NK-92 (cell line): ENCODE measurements around the gene CARD19.

Experiments
- DNase-seq: peaks from one replicate; lab custom pipeline; 2025; ENCODE audit not compliant: unreplicated experiment; lab: John Stamatoyannopoulos, UW

Gene CARD19, protein sequence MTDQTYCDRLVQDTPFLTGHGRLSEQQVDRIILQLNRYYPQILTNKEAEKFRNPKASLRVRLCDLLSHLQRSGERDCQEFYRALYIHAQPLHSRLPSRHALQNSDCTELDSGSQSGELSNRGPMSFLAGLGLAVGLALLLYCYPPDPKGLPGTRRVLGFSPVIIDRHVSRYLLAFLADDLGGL

DNA sequence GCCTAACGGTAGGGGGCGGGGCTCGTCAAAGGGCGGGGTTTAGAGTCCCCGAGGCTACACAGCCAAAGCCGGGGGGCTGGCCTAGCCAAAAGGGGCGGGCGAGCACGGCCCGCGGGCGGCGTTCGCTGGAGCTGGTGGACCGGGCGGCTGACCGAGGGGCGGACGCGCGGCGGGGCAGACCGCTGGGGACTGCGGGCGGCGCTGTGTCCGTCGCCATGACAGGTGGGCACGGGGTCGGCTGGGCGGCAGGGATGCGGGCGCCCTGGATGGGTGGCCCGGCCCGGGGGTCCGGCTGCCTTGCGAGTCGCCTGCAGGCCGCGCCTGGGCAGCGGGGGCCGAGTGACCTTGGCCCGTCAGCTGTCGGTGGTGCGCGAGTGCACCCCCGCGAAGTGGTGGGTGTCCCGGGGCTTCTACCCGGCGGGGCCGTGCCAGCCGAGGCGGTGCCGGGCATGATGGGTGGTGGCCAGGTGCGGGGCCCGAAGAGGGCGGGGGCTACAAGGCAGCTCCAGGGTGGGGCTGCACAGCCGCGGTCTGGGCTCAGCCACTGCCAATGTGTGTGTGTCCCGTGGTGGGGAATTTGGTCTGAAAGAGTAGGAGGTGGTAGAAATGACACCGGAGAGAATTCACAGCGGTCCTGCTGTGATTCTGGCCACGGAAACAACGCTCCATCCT, at the start of gene CARD19:
TSS of gene CARD19 (plus strand) at position 87 of the 672 bp plus-strand sequence. CDS start at position 216, 129 bp downstream.
- DNase-seq: no peak

DNA sequence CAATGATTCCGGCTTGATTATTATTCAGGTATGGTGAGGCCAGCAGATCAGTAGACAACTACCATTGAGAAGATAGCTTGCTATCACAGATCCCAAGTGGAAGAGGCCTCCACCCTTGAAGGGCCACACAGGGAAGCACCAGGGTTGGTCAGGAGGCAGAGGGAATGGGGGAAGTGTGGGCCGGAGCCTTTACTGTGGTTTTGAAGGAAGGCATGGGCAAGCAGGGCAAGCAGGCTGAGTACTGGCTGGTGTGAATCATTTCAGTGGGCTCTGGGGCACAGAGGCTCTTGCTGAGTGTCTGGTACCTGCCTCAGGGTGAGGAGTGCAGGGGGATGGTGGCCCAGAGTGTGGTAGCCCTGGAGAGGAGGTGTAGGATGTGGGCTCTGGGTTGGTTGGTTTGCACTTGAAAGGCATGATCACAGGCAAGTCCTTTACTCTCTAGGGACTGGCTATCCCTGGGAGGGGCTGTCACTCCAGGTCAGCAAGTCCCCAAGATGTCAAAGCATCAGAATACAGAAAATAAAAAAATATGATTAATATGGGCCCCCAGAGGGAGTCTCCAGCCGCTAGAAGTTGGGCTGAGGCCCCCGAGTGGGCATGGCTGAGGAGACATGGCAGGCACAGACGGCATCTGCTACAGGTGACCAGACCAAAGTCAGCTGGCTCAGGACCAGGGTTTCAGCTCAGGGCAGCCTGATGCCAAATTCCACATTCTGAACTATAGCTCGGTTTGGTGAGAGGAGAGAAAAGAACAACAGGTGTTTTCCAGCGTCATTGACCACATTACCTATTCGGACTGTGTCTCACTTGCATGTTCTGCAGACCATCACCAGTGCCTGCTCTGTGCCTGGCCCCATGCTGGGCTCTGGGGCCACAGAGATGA, 47.2 kb upstream of the CARD19 start:
- DNase-seq: no peak

DNA sequence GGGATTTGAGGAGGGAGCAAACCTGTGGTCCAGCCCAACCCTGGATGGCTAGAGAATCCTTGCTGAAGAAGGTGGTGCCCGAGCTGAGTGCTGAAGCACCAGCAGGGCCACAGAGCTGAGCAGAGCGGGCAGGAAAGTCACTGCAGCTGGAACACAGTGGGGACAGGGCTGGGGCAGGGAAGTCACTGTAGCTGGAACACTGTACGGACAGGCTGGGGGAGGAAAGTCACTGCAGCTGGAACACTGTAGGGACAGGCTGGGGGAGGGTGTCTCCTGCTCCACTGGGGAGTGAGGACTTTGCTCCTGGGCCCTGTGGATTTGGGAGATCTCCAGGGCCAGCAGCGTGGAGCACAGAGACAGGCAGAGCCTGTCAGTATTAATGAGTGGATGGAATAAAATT, 46.5 kb upstream of the CARD19 start:
- DNase-seq: no peak

DNA sequence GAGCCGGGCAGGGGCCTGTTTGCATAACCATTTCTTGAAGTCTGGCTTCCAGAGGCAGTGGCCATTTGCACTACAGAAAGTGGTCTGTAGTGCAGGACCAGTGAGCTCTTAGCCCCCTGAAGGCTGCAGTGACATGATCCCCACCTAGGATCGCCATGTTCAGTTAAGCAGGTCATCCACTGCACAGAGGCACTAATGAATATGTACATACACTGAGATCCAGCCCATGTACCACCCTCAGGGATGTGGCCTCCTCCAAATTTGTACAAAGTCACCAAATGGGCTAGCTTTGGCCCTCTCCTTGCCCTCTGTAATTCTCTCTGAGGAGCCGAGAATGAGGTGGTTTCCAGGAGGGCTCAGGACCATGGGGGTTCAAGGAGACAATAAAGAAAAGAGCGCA, 45.8 kb upstream of the CARD19 start:
- no peak for DNase-seq

DNA sequence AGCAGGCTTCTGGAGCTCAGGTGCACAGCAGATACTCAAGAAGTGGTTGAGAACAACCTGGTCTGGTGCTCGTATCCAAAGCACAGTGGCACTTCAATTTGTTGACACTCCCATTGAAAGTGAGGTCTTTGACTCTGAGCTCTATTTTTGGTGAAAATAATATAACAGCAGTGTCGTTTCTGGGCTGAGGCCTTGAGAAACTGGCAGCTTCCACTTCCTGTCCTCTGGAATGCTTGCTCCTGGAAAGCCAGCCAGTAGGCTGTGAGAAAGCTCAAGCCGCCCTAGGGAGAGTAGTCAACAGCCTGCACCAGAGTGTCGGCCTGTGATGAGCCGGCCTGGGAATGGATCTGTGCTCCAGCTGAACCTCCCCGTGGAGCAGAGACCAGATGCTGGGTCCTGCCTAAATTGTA, 44.3 kb upstream of the CARD19 start:
- DNase-seq: no peak

DNA sequence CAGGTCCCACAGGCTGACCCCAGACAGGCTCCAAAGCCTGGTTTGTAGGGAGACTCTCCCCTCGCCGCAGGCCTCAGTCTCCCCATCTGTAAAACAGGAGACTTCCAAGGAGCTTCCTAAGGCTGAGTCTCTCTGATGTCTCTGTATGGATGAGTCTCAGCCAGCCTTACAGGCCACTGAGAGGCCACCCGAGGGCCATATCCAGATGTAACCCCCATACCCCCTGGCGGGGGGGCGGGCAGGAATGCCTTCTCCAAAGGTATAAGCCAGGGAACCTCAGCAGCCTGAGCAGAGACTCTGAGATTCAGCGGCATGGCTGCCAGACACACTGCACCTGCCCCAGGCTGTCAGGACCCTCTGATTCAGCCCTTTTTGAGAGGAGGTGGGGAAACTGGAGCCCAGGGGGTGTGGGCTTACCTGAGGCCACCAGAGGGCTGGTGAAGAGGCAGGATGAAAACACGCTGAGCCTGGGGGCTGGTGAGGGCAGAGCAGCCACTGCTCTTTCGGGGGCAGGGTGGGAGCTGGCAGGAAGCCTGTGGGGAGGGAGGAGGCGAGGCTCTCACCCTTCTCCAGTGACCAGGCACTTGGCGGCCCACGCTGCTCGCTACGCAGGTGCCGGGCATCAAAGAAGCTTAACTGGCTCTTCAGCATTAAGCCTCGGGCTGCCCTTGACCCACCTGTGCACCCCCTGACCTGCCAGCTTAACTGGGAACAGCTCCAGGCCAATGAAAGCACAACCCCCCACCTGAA, 43.1 kb upstream of the CARD19 start:
- DNase-seq: no peak

DNA sequence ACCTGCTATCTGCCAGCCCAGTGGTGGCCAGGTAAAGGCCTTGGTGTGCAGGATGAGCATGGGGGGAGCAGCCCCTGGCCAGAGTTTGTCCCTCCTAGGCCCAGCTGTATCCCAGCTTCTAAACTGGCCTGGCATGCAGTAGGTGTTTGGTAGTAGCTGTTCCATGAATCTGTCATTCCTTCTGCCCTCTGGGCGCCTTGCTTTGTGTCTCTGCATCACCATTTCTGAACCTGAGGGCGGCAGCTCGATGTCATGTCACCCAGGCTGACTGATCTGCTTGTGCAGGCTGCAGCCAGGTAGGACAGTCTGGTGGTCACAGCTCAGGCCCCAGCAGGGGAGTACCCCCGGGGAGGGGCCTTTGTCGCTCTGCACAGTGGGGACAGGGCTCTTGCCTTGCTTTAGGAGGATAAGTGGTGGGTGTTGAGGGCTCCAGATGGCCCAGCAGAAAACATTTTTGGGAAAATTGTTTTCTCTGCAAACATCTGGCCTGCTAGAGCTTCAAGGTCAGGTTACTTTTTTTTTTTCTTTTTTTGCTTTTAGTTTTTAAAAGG, 42.2 kb upstream of the CARD19 start:
- DNase-seq: no peak

DNA sequence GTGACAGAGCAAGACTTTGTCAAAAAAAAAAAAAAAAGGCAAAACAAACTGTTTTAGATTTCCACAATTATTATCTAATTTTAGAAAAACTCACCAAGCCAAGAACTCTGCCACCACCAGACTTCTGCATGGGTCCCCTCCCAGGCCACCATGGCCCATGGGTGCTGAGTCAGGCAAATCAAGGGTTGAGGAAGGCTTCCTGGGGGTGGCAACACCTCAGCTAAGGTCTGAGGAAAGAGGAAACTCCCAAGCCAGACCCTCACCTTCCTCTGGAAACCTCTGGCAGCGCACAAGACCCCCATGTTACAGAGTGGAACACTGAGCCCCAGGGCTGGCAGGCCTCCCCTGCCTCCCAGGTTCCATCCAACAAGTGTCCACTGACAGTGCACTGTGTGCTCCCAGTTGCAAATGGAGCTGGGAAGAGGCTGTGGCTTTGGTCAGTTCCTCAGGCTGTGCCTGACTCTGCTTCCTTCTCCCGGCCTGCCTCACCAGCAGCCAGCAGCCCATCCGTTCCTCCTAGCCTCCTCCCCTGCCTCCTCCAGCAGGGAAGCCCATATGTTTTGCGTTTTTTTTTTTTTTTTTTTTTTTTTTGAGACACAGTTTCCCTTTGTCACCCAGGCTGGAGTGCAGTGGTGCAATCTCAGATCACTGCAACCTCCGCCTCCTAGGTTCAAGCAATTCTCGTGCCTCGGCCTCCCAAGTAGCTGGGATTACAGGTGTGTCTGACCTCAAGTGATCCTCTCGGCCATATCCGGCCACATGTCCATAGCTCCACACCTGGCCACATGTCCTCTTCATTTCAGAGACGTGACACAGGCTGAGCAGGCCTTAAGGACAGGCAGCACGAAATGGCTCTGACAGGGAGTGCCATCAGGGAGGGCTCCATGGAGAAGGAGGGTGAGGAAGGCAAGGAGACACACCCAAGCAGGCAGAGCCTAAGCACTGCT, 41.0 kb upstream of the CARD19 start:
- DNase-seq: no peak

DNA sequence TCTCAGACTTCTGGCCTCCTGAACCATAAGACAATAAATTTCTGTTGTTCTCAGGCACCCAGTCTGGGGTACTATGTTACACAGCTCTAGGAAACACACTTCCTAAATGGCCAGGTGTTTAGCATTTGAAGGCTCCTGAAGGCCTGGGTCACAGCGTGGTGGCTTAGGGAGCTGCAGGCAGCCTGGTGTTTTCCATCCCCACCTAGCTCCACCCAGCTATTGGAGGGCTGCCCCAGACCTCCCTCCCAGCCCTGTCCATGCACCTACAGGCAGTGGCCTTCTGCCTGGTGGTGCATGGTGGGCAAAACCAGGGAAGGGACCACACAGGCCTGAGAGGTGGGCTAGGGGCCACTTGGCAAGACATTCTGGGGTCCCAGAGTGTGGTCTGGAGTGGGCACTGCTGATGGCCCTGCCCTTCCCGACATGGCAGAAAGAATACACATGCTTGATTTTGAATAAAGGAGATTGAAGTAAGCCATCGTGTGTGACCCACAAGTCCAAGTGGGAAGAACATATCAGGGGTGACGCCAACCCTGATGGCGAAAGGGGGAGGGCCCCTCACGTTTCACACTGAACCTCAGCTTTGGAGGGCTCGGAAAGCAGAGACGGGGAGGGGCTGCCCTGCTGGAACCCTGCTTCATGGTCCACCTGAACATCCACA, 38.8 kb upstream of the CARD19 start:
- DNase-seq: no peak

DNA sequence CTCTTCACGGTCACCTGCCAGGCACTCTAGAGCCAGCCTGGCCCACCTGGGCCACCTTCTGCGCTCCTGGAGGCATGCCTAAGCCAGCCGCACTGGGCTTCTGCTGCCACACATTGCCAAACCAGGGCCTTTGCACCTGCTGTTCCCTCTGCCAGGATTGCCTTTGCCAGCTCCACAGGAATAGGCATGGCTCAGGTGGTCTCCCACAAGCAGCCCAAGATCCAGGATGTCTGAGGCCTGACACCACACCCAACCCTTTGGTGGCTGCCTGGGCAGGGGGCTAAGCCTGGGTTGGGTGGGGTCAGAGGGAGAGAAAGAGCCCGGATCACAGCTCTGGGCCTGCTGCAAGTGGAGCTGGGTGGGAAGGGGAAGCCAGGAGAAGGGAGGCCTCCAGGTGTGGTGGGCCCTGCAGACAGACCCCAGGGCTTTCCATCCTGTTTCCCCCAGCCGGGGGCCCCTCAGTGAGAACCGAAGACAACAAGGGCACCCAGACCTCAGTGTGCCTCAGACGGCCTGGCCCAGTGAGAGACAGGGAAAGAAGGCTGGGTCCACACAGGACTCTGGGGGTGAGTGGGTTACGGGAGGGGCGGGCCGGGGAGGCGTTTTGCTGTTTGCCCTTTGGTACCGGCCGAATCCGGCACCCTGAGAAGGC, 38.2 kb upstream of the CARD19 start:
- DNase-seq: no peak

DNA sequence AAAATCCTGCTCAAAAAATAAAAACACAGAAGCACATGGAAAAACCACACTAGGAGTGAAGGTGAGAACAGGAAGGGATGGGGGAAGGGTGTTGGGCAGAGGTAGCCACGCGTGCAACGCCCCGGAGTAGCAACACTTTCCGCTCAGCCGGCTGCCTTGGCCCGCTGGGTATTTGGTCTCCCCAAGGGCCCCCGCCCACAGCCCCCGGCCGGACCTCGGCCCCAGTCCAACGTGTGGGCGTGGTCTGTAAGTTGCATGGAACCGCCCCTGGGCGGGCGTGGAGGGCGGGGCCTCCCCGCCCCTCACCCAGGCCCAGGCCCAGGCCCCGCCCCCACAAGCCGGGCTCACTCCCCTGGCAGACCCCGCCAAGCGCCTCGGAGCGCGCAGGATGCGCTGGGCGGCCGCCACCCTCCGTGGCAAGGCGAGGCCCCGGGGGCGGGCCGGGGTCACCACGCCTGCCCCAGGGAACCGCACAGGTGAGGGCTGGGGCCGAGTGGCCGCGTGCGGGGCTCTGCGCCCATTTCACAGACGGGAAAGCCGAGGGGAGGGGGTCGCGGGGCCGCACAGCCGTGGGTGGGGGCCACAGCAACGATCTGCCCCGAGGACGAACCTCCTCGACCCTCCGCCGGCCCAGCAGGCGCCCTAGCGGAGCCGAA, 37.5 kb upstream of the CARD19 start, which contains the start of gene SUSD3:
TSS of gene SUSD3 (plus strand) at position 347 of the 656 bp plus-strand sequence. CDS start at position 389, 42 bp downstream.
- DNase-seq: no peak

DNA sequence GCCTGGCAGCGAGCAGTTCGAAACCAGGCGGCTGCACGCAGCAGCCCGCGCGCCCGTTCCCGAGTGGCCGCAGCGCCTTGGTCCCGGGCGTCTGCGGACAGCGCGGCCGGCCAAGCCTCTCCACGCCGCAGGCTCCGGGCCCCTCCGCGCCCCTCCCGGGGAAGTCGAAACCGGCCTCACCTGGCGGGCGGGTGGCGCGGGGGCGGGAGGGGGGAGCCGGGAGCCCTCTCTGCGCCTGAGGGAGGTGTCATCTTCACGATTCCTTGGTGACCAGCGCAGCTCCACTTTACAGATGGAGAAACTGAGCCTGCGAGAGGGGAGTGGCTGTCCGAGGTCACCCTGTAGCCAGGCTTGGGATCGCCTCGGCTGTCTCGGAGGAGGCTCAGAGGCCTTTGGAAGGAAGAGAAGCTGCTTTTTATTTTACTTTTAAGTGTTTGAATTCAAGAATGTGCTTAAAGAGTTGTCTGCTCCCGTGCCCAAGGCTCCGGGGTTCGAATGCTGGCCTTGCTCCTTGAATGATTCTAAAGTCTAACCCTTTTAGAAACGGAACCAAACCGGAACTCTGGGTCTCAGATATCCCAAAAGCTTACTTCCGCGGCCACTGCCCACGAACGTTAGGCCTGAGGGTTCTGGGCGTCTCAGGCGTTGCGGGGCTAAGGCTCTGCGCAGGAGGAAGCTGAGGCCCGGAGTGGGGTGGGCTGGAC, 36.9 kb upstream of the CARD19 start:
- DNase-seq: no peak

DNA sequence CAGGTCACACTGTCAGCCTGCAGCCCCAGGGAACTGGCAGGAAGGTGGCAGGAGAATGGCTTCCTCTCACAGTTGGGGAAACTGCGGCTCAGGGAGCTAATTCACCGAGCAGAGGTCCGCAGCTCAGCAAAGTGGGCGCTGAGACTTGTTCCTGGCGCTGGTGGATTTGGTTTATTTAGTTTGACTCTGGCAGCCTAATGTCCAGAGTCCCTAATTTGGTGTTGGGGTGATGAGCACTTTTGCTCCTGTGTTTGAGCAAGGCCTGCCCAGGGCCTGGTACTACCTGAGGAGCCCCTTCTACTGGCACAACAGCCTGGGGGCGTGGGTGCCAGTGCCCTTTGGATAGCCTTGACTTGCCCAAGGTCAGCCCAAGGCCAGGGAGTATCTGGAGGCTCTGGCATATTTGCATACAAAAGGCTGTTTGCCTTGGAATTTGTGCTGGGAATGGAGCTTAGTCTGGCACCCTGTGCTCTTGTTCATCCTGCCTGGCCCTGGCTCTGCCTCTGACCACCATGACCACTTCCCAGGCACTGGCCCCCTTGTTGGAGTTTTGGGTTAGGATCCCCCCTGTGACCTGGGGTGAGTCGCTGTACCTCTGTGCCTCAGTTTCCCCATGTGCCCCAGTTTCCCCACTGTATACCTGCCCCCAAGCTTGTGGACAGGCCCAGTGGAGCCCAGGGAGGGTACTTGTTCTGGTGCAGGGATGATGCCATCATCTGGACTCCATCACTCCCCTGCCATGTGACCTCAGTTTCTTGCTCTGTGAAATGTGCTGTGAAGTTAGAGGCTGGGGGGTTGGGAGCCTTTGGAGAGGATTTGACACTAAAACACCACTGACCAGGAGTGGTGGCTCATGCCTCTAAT, 36.1 kb upstream of the CARD19 start:
- DNase-seq: no peak

DNA sequence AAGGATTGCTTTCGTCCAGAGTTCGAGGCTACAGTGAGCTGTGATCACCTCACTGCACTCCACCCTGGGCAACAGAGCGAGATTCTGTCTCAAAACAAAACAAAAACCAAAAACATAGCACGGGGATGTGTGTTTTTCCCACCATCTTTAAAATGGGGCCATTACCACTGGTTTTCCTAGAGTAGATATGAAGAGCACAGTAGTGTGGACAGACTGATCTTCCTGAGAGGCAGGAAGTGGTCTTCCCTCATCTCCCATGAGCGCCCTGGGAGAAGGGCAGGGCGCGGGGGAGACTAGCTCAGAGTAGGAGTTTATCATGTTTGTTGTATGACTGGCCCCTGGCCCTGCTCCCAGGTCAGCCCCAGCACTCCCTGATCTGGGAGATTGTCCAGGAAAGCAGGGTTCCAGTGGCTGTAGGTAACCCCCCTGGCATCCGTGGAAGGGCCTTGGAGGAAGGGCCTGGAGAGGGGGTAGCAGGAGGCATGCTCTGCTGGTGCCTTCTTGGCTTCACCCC, 35.2 kb upstream of the CARD19 start:
- DNase-seq: no peak

DNA sequence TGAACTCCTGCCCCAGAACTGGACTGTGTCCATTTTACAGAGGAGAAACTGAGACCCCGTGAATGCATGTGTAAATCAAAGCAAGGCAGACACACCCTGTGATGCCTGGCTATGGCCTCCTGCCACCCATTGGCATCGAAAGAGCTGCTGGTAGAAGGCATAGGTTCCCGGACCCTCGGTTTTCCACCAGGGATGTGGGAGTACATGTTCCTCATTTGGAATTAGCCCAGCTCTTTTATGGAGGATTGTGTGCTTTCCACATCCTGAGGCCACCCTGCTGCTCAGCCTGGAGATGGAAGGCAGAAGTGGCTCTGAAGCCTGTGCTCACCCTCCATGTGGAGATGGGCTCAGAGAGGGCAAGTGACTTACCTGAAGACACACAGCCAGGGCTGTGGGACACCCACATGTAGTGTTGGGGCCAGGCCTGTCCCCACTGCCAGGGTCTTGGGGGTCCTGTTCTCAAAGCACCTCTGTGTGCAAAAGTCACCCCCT, 34.7 kb upstream of the CARD19 start:
- no peak for DNase-seq
